HG03064 (cell line): ENCODE data around the gene WLS.

Source experiments
- ATAC-seq: cut with Tn5 transposase; IDR thresholded peaks from one replicate; pipeline ENCODE4 v1.9.1; 2021; ENCODE audit warnings: low read depth; ENCODE audit not compliant: unreplicated experiment

Gene WLS

GRCh38 chr1:68229650-68230483, 2.5 kb downstream of the WLS start:
- no peak for ATAC-seq

- no peak for ATAC-seq
These were observed 3.5 kb downstream of the WLS start for GRCh38 chr1:68228851-68229250.

GRCh38 chr1:68227598-68227997, 4.7 kb downstream of the WLS start:
- no peak for ATAC-seq

GRCh38 chr1:68225781-68226180, 6.5 kb downstream of the WLS start:
- no peak for ATAC-seq

- ATAC-seq = no peak
These were observed 8.6 kb downstream of the WLS start for GRCh38 chr1:68223687-68224086.

- ATAC-seq = no peak
These were observed 10.3 kb downstream of the WLS start for GRCh38 chr1:68221980-68222373.

GRCh38 chr1:68221001-68221979, 11.0 kb downstream of the WLS start:
- ATAC-seq = no peak

GRCh38 chr1:68220420-68220819, 11.9 kb downstream of the WLS start:
- ATAC-seq = no peak

- ATAC-seq = no peak
These were observed 13.8 kb downstream of the WLS start for GRCh38 chr1:68218490-68218889.

- ATAC-seq = no peak
These were observed 14.7 kb downstream of the WLS start for GRCh38 chr1:68217618-68218017.

GRCh38 chr1:68217060-68217554, 15.2 kb downstream of the WLS start:
- ATAC-seq = no peak

GRCh38 chr1:68216089-68216772, 16.1 kb downstream of the WLS start:
- ATAC-seq = no peak

- no peak for ATAC-seq
These were observed 18.5 kb downstream of the WLS start for GRCh38 chr1:68213843-68214242.

GRCh38 chr1:68211761-68212380, 20.5 kb downstream of the WLS start:
- no peak for ATAC-seq

GRCh38 chr1:68210829-68211228, 21.5 kb downstream of the WLS start:
- ATAC-seq = no peak

- no peak for ATAC-seq
These were observed 22.3 kb downstream of the WLS start for GRCh38 chr1:68210027-68210426.

- ATAC-seq = no peak
These were observed 25.3 kb downstream of the WLS start for GRCh38 chr1:68206848-68207689.

GRCh38 chr1:68205794-68206358, 26.4 kb downstream of the WLS start:
- ATAC-seq = no peak

GRCh38 chr1:68204977-68205630, 27.2 kb downstream of the WLS start:
- no peak for ATAC-seq
